Endothelial cell (in vitro differentiated cells): ENCODE data around the gene OR5K2. TPM values are rescaled to one million over a fixed set of nuclear protein-coding genes. Genes with fewer than 3 reads are reported as not detected.

ENCODE experiments used
- DNase-seq: peaks from one replicate; pipeline ENCODE4 v3.0.0; 2021; ENCODE audit warnings: low spot score
- H3K27ac Mint-ChIP-seq: one replicate; pipeline ENCODE4 v1.8.0; 2021; ENCODE audit warnings: mixed read lengths, inconsistent platforms; ENCODE audit not compliant: unreplicated experiment
- H3K27me3 Mint-ChIP-seq: one replicate; pipeline ENCODE4 v1.8.0; 2021; ENCODE audit warnings: mild to moderate bottlenecking, moderate library complexity, mixed read lengths, inconsistent platforms; ENCODE audit not compliant: unreplicated experiment
- H3K36me3 Mint-ChIP-seq: one replicate; pipeline ENCODE4 v1.8.0; 2021; ENCODE audit warnings: mild to moderate bottlenecking, low read depth, mixed read lengths, inconsistent platforms; ENCODE audit not compliant: unreplicated experiment
- H3K4me1 Mint-ChIP-seq: one replicate; pipeline ENCODE4 v1.8.0; 2021; ENCODE audit warnings: mild to moderate bottlenecking, mixed read lengths, inconsistent platforms; ENCODE audit not compliant: unreplicated experiment
- H3K4me3 Mint-ChIP-seq: one replicate; pipeline ENCODE4 v1.8.0; 2021; ENCODE audit warnings: mild to moderate bottlenecking, mixed read lengths, inconsistent platforms; ENCODE audit not compliant: unreplicated experiment
- H3K9me3 Mint-ChIP-seq: one replicate; pipeline ENCODE4 v1.8.0; 2021; ENCODE audit warnings: mixed read lengths, inconsistent platforms; ENCODE audit not compliant: unreplicated experiment
- CTCF ChIP-seq: fragments of 200-600 bp; sonication (generic); IDR thresholded peaks from one replicate; pipeline ENCODE4 v1.5.0; 2021; ENCODE audit warnings: antibody characterized with exemption; ENCODE audit not compliant: unreplicated experiment
- long read RNA-seq: library from polyadenylated mRNA; unstranded; transcript quantifications from one replicate; pipeline ENCODE4 v2.0.0, GENCODE V29; 2020; ENCODE audit not compliant: unreplicated experiment
- total RNA-seq: library from RNA; stranded (reverse); fragmentation: NEBNext Ultra II Directional; extraction: Animal tissue kit (Norgen Biotek cat#: 25700); gene quantifications from one replicate; pipeline ENCODE4 v1.2.1, GENCODE V29; 2021; ENCODE audit not compliant: unreplicated experiment

The OR5K2 gene
- total RNA-seq, result not detected
- long read RNA-seq, result 0 reads

- TF ChIP-seq CTCF, result no peak
- H3K27ac Mint-ChIP-seq, result no peak within 1 kb of the TSS
- H3K9me3 Mint-ChIP-seq, result no peaks in the 10 kb centered on the region
- H3K4me1 Mint-ChIP-seq, result no peaks in the 10 kb centered on the region
- H3K36me3 Mint-ChIP-seq, result no peaks in the 10 kb centered on the region
- H3K4me3 Mint-ChIP-seq, result no peak within 1 kb of the TSS
- H3K27me3 Mint-ChIP-seq, result no peaks in the 10 kb centered on the region
- no peak for DNase-seq
These were observed at the start of gene OR5K2 for GRCh38 chr3:98497381-98497780. Gene OR5K2, plus strand, starts transcription at chr3:98497681. Its CDS starts 0 bp downstream, at chr3:98497681.

- Mint-ChIP-seq H3K4me1 (peaks cover 4% of the 10 kb centered on the region), H3K27ac (no peak overlapping the region), H3K9me3 (no peaks in the 10 kb centered on the region), H3K36me3 (no peaks in the 10 kb centered on the region), H3K27me3 (no peaks in the 10 kb centered on the region), H3K4me3 (no peak overlapping the region)
- no peak for TF ChIP-seq CTCF
- DNase-seq, result no peak
These were observed 47.8 kb upstream of the OR5K2 start for GRCh38 chr3:98449606-98450193.

- no peak for TF ChIP-seq CTCF
- no peak for DNase-seq
- H3K36me3 Mint-ChIP-seq, result no peaks in the 10 kb centered on the region
- no peak overlapping the region for H3K27ac Mint-ChIP-seq
- no peaks in the 10 kb centered on the region for H3K9me3 Mint-ChIP-seq
- H3K27me3 Mint-ChIP-seq, result no peaks in the 10 kb centered on the region
- peaks cover 4% of the 10 kb centered on the region for H3K4me1 Mint-ChIP-seq
- H3K4me3 Mint-ChIP-seq, result no peak overlapping the region
These were observed 47.1 kb upstream of the OR5K2 start for GRCh38 chr3:98450372-98450771.

GRCh38 chr3:98453827-98454226, 43.7 kb upstream of the OR5K2 start:
- no peak for DNase-seq
- Mint-ChIP-seq H3K36me3 (no peaks in the 10 kb centered on the region), H3K27me3 (no peaks in the 10 kb centered on the region), H3K4me1 (no peaks in the 10 kb centered on the region), H3K27ac (no peak overlapping the region), H3K4me3 (no peak overlapping the region), H3K9me3 (no peaks in the 10 kb centered on the region)
- TF ChIP-seq CTCF, result no peak

- H3K9me3 Mint-ChIP-seq, result no peaks in the 10 kb centered on the region
- H3K4me3 Mint-ChIP-seq, result no peak overlapping the region
- DNase-seq, result no peak
- no peak overlapping the region for H3K27ac Mint-ChIP-seq
- no peaks in the 10 kb centered on the region for H3K27me3 Mint-ChIP-seq
- no peak for TF ChIP-seq CTCF
- no peaks in the 10 kb centered on the region for H3K36me3 Mint-ChIP-seq
- H3K4me1 Mint-ChIP-seq, result no peaks in the 10 kb centered on the region
These were observed 42.6 kb upstream of the OR5K2 start for GRCh38 chr3:98454929-98455328.
